D341Med (cell line): ENCODE measurements around the gene UTP11.

Experiments used
- DNase-seq: peaks from one replicate; pipeline ENCODE4 v3.0.0; 2012; ENCODE audit warnings: low spot score

UTP11 gene

DNA sequence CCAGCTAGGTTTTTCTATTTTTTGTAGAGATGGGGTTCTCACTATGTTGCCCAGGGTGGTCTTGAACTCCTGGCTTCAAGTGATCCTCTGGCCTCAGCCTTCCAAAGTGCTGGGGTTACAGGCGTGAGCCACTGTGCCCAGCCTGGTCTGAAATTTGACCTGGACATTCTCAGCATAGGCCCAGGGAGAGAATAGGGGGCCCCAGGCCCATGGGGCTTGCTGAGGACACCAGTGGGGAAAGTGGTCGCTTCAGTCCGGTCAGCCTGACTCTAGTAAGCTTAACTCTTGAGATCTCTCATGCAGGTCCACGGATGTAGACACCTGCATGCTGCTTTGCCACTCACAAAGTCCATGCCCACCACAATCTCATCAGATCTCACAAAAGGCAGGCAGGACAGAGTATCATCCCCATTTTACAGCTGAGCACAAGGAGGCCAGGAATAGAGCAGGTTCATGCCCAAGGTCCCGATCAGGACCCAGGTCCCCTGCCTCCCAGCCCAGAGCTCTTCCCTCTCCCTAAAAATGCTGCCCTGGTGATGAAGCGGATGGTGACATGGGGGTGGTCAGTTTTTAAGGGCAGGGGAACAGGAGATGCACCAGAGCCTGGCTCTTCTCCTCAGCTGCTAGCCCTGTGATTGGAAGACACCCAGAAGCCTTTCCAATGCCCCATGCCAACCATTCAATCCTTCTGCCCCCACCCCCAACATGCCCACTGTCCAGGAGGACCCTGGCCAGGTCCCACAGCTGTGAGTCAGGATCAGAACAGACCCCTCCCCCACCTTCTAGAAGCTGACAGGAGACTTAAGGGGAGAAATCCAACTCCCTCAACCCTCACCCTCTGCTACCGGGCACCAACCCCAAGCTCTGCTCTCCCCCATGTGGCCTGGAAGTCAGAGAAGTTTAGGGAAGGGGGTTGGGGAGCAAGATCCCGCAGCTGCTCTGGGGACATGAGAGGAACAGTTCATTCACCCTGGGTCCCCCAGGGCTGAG is 9.0 kb upstream of the UTP11 start:
- DNase-seq: no peak

GRCh38 chr1:38004284-38005108 is 8.0 kb upstream of the UTP11 start:
- DNase-seq: no peak

GRCh38 chr1:38005195-38006007 is 7.1 kb upstream of the UTP11 start, which contains the start of gene FHL3:
FHL3 (minus strand) TSS chr1:38005514; CDS start chr1:37999412, 6,102 bp downstream.
- DNase-seq: peak; percentile 83

DNA sequence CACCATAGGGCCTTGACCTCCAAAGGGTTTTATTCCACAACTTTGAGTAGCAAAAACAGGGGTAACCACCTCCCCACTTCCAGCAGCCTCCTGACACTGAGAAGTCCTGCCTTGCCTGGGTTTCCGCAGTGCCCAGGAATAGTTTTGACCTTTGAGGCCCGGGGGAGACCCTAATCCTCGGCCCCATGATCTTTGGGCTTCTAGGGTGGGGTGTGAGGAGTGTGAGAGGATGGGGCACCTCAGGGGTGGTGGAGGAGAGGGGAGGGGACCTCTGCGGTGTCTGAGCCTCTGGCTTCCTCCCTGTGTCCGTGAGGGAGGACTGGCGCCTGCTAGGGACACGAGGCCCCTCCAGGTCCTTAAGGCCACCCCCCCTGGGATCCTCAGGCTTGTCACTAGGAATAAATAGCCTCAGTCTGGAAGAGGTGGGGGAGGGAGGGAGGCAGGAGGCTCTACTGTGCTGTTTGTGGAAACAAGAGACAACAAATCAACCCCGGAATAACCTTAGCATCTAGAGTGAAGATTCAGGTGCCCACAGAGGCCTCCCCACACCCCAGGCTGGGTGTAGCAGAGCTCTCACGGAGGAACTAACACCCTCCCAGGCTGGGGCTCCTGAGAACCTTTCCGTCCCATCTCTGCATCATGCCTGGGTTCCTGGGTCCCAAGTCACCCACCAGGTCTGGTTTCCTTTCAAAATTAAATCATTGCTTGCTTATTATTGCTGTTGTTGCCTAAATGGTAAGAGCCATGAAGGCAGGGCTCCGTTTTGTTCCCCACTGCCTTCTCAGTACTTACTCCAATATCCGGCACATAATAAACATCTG is 6.3 kb upstream of the UTP11 start:
- DNase-seq: no peak

- no peak for DNase-seq
Measured at GRCh38 chr1:38009088-38009840, 3.3 kb upstream of the UTP11 start.

DNA sequence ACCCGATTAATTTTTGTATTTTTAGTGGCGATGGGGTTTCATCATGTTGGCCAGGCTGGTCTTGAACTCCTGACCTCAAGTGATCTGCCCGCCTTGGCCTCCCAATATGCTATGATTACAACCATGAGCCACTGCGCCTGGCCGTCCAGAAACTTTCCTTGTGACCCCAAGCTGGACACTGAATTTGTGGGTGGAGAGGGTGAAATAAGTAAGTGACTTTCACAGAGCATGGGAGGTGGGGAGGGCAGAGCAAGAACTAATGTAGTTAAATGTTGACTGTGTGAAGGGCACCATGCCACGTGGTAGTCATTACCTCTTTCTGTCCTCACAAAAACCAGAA is 2.7 kb upstream of the UTP11 start:
- DNase-seq: no peak

DNA sequence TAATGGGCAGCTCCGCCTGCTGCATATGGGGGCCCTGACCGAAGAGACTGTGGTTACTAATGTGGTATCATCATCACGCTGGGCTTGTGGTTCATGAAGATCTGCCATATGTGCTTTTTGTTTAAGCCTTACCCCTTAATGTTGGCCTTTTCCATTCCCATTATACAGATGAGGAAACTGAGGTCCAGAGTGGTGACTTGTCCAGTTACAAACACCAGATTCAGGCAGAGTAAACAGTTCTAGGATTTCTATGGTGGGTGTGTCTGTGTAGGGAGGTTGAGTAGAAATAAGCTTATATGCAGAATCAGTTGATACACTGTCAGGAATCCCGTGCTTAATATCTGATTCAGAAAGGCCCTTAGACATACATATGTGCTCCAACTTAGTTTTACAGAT is 691 bp downstream of the UTP11 start:
- no peak for DNase-seq

DNA sequence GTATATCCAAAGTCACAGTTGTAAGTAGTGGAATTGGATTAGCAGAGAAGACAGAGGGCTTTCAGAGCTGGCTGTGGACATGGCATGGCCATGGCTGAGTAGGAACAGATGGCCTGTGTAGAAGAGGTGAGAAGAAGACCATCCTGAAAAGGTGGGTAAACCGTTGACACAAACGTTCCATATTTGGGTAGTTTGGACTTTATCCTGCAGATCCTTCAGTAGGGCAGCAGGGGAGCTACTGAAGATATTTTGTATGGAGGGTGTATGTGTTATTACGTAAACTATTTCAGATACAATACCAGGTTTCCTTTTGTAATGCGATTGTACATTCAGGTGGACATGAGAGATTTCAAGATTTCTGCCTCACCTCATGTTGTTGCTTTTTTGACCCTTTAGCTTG is 1.6 kb downstream of the UTP11 start:
- DNase-seq: no peak

DNA sequence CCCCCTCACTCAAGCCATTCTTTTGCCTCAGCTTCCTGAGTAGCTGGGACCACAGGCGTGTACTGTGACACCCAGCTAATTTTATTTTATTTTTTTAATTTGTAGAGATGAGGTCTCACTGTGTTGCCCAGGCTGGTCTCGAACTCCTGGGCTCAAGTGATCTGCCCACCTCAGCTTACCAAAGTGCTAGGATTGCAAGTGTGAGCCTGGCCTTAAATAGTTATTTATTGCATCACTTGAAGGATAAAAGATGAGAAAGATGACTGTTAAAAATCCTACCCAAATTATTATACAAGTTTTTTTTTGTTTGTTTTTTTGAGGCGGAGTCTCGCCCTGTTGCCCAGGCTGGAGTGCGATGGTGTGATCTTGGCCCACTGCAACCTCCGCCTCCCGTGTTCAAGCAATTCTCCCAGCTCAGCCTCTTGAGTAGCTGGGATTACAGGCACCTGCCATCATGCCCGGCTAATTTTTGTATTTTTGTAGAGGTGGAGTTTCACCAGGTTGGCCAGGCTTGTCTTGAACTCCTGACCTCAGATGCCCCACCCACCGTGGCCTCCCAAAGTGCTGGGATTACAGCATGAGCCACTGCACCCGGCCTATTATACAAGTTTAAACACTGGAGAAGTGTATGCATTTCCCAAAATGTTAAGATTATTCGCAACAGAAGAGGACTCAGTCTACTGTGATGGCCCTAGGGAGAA is 2.3 kb downstream of the UTP11 start:
- no peak for DNase-seq

DNA sequence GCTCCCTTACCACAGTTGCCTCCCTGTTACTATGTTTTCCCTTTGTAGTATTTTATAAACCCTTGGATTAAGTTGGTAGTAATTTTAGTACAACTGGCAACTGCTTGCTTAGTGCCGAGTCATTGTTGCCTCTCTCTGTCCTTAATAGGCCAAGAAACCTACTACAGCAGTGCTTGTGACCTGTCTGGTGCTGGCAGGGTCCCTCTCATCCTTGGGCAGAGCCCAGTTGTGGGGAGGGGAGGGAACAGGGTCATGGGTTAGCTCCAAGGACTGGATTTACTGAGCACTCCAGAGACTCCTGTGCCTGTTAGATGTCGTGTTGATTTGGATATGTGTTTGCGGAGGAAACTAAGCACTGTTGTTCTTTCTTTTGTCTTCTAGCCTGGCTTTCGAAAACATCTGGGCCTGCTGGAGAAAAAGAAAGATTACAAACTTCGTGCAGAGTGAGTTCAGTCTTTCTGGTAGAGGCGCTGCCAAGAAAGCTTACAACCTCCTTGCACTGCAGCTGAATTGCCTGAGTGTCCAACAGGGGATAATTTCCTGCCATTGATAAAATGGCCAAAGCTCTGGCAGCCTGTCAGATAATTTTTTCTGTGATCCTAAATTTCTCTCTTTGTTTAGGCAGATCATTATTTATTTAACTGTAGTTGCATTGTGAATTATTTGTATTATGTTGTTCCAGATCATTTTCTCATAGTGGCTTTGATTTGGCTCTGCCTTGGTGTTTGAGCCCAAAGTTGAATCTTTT is 3.6 kb downstream of the UTP11 start:
- DNase-seq: no peak

DNA sequence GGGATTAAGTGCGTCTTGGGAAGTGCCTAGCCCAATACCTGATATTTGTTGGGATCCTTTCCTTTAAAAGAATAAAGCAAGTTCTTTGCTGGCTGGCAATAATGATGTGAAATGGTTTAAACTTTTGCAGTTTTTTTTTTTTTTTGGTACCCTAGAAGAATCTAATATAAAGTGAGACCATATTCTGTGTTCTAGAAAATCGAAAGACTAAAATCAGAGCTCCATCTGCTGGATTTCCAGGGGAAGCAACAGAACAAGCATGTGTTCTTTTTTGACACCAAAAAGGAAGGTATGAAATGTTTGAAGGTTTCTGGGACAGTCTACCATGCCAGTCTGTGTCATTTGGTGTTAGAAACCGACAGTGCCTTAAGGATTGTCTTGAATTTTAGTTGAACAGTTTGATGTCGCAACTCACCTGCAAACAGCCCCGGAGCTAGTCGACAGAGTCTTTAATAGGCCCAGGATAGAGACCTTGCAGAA is 6.4 kb downstream of the UTP11 start:
- DNase-seq: no peak

DNA sequence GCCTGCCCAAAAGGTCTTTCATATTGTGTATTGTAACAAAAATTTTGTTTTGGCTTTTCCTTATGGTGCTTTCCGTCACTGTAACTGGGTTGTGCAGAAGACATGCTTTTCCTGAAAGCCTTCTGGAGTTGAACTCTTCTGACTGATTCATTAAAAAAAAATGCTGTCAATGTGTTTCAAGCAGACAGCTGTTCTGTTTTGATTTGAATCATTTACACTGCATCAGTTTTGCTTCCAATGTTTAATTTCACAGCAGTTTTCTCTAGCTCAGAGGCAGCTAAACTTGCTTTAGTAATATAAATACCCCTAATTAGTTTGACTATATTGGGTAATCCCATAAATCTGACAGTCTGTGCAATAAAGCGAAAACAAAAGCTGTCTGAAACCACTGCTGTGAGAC is 7.9 kb downstream of the UTP11 start:
- DNase-seq: no peak

DNA sequence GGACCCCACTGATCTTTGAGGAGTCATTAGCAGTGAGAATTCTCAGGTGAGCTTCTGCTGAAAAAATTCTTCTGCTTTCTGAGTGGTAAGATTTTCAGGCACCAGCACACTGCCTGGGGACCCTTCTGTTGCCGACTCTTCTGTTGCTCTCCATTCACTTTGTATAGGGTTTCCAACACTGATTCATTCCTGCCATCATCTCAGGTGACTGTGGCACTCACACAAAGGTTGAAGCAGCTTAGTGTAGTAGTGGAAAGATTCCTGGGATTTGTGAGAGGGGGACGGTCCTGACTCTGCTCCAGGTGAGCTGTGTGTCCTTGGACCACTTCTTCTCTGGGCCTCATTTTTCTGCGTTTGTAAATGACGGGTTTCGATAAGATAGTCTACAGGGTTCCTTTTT is 9.4 kb downstream of the UTP11 start:
- no peak for DNase-seq

- DNase-seq: no peak
Measured at GRCh38 chr1:38022810-38023209, 10.3 kb downstream of the UTP11 start.

- no peak for DNase-seq
Measured at GRCh38 chr1:38025233-38025632, 12.7 kb downstream of the UTP11 start.

DNA sequence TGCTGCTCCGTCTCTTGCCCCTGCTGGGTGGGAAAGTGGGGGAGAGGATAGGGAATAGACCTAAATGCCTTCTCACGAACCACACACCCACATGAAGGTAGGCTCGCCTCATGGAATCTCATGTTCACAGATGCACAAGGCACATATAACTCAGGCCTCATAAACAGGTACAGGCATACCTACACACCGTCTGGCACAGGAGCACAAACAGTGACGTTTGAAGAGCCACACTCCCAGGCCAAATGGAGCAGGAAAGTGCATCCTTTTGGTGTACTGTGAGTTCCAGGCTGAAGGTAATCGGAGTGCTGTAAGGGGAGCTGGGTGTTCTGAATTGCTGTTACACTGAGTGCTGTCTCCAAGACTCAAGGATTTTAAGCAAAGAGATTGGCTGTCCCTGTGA is 13.1 kb downstream of the UTP11 start:
- no peak for DNase-seq

DNA sequence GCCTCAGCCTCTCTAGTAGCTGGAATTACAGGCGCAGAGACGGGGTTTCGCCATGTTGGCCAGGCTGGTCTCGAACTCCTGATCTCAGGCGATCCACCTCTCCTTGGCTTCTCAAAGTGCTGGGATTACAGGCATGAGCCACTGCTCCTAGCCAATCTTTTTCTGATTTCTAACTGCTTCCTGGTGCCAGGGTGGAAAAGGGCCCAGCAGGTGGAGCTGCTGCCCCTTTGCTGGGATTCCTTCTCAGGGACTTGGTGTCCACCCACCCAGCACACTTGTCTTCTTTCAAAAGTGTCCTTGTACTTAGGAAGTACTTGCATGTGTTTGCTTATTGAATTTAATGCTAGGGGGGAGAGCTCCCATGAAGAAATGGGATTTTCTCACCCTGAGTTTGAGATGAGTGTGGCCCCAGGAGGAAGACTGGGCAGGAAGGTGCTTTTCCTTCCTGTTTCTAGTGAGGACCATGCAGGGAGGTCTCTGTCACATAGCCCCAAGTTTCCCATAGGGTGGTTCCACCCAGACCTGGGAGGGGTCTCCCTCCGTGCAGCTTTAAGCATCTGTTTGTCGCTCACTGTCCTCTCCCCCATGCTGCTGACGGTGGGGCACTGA is 14.2 kb downstream of the UTP11 start:
- peak; percentile 68 for DNase-seq
